G401 (cell line): ENCODE measurements around the gene FAM83C. TPM values are rescaled to one million over a fixed set of nuclear protein-coding genes. Genes with fewer than 3 reads are reported as not detected.

Experiments used
- DNase-seq: peaks from one replicate; pipeline ENCODE4 v3.0.0-alpha.2; 2015; ENCODE audit warnings: low spot score
- in situ Hi-C: cut with HindIII; loops from 2 replicates; pipeline ENCODE4 v1.10.0; 2016; ENCODE audit warnings: low sequenced_read_pairs, mixed read lengths
- total RNA-seq: library from RNA; depleted of rRNA; stranded (reverse); fragments of >200 nt; shearing (Covaris generic); gene quantifications from 2 replicates; pipeline ENCODE4 v1.2.3, GENCODE V29; 2014

FAM83C gene
- total RNA-seq, 1 experiment from 2014 or later, result not detected

DNA sequence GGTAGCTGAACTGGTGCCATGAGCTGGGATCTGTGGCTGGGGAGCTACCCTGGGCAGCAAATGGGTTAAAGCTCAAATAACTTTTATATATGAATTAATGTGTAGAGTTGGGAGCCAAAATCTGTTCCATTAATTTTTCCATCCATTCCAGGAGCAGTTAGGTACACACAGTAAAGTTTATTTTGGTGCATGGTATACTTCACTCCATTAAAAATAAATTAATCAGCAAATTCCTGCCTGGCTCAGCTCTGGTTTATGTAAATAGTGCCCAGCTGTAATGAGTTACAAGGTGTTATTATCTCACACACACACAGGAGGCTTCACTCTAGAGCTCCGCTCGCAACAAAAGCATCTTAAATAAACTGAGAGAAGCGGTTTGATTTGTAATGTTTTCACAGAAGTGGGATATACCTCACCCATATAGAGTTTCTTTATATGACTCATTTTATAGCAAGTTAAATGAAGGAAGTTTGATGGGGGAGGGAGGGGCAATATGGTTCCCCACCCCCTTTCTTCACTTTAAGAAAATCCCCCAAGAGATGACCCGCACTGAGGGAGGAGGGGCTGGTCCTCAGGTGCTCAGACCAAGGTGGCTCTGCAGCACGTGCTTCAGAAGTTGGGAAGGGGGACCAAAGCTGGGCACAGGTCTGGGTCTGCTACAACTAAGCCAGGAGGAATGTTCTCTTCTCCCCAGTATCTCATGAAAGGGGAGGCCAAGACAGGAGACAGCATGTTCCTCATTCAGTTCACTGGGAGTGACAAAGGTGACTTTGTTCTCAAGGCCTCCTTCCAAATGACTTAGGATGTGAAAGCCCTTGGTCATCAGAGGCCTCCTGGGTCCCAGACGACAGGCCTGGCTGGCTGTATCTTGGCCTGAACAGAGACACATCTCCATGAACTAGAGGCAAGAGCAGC lies 10.5 kb upstream of the FAM83C start:
- in situ Hi-C loops, result no loop called here
- no peak for DNase-seq

DNA sequence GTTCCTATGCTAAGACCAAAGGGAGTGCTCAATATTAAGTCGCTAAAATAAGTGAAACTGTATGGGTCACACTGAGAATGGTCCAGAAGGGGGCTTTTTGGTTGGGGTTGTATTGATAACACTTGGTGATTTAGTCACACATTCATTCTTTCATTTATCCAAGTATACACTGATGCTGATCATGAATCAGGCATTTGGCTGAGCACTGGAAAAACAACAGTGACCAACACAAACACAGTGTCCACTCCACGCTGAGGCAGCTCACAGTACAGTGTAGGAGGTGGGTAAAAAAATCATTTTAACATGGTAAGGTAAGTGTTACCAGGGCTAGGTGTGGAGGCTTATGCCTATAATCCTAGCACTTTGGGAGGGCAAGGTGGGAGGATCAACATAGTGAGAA lies 9.2 kb upstream of the FAM83C start:
- in situ Hi-C loops, result no loop called here
- no peak for DNase-seq

DNA sequence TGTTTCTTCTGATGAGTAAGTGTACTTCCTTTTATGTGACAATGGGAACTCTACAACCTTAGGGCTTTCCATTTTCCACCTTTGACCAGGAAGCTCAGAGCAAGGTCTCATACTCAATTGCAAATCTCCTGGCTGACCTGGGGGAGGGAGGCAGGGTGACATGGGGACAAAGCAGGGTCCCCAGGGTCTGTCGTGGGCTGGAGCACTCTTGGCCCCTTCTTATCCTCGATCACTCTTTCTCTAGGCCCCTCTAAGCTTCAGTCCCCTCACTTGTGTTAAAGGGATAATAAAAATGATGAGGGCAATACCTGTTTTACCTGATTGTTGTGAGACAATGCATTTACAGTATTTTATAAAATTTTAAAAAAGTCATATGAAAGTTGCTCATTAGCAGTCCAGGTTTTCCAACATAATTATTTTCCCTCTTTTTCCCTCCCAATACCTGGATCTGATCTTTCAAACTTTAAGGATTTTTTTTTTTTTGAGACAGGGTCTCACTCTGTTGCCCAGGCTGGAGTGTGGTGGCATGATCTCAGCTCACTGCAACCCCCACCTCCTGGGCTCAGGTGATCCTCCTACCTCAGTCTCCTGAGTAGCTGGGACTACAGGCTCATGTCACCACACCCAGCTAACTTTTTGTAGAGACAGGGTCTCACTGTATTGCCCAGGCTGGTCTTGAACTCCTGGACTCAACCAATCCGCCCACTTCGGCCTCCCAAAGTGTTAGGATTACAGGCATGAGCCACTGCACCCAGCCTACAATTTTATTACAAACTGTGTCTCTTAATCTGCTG lies 8.4 kb upstream of the FAM83C start:
- in situ Hi-C loops, result no loop called here
- DNase-seq, result no peak

DNA sequence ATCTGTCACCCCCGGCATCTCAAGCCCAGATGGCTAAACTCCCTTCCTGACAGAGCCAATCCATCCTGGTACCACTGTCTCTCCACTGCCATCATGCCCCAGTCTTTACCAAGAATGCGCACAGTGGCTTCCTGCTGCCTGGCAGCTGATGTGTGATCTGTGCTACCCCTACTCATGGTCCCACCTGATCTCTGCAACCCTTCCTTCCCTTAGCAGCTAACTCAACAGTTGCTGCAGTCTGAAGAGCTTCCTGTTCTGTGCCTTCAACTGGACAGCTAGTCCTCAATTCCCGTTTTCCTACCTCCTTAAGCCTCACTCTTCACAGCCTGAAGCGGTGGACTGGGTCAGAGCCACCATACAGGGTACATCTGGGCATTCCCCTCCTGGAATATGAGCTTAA lies 7.6 kb upstream of the FAM83C start:
- in situ Hi-C loops, result no loop called here
- DNase-seq, result no peak

DNA sequence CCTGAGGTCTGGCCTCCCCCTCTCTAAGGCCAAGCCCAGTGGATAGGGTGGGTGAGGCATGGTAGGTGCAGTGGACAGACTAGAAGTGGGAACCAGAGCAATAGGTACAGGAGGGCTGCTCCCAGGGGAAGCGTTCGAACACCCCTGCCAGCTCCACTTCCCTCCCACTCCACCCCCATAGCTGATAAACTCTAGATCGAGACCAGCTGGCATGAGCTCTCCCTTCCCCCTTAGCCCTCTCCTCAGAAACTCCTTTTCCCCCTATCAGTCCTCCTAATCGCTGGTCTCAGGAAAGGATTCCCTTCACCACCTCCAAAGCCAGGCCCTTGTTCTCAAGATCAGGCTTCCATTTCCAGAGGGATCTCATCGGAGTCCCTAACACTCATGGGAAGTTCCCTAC lies 6.0 kb upstream of the FAM83C start:
- in situ Hi-C loops, result no loop called here
- no peak for DNase-seq

DNA sequence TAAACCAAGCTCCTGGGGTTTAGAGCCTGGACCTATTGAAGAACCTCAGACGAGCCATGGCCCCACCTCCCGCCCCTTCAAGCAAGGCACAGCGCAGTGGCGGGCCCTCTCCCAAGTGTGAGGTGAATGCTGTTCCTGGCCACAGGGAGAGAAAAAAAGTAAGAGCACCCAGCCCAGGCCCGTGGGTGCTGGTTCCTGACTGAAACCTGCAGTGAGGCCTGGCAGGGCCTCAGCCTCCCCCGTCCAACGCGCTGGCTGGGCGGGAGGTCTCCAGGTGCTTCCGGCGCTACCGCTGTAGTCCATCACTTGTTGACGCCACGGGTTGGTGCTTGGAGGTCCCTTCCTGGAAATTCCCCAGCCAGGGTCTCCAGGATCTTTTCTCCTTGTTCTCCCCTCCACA lies 5.5 kb upstream of the FAM83C start:
- in situ Hi-C loops, result no loop called here
- DNase-seq, result no peak

DNA sequence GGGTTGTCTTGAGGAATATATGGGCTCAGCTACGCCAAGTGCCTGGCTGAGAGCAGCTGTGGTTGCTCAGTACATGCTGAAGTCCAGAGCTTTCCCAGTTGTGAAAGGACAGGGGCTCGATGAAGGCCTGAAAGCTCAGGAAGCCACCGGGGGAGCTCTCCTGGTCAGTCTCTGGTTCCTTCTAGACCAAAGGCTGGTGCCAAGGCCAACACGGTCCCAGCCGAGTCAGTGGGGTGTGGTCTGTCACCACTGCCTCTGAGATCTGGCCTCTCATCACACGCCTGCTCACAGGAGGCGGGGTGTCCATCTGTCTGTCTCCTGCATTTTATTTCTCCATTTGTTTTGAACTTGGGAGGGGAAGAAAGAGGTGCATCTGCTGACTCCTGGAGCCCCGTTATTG lies 4.9 kb upstream of the FAM83C start:
- in situ Hi-C loops, result no loop called here
- DNase-seq, result no peak

DNA sequence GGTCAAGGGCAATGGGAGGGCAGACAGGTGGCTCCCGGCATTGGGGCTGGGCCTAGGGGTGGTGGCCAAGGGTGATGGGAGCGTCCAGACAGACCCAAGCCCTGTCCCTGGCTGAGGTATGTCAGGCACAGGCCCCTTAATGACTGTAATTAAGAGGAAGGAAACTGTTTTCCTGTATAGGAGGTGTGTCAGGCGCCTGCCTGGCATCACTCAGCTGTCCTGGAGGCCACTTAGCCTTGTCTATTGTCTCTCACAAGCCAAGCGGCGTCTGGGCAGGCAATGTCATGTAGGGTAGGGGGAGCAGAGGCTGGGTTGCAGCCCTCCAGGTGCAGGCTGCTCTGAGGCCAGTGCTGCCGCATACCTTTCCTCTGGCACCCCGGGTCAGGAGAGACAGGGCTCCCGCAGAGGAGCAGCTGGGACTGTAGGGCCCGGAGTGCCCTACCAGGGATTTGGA lies 3.9 kb upstream of the FAM83C start:
- in situ Hi-C loops, result no loop called here
- DNase-seq, result no peak

DNA sequence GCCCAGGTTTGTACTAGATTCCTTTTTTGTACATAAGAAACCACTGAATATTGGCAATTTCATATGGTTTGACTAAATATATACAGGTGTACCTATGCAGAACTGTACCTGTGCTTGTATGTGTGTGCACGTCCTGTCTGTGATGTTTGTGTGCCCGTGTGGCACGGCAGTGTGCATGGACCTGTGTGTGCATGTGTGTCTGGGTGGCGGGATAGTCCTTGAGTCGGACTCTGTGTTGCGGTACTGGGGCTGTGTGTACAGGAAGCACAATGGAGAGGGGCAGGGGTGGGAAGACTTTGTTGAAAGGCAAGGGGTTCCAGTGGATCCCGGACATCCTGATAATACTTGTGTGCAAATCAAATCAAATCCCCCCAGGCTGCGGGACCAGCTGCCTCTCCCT lies 3.4 kb upstream of the FAM83C start:
- DNase-seq, result no peak
- in situ Hi-C loops, result no loop called here

DNA sequence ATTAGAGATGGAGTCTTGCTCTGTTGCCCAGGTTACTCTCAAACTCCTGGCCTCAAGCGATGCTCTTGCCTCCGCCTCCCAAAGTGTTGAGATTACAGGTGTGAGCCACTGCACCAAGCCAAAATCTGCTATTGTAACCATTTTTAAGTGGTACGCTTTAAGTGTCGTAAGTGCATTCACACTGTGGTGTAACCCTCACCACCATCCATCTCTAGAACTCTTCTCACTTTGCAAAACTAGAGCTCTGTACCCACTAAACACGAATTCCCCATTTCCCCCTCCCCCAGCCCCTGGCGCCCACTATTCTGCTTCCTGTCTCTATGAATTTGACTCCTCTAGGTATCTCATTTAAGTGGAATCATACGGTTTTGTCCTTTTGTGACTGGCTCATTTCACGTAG lies 2.8 kb upstream of the FAM83C start:
- no peak for DNase-seq
- in situ Hi-C loops, result no loop called here

DNA sequence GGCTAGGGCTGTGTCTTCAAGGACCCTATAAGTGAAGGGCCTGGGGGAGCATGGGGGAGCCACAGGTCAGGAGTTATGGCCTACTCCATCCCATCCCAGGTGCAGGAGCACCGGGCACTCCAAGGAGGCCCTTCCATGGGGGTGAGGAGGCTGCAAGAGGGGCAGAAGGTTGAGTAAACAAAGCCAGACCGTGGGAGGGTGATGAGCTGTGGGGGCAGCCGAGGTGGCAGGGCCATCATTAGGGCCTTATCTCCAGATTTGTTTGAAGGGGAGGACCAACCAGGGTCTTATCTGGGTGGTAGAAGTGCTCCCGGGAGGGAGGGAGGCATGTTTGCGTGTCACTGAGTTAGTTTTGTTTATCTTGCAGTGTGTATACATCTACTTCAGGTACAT lies 2.1 kb upstream of the FAM83C start:
- DNase-seq, result no peak
- in situ Hi-C loops, result no loop called here

DNA sequence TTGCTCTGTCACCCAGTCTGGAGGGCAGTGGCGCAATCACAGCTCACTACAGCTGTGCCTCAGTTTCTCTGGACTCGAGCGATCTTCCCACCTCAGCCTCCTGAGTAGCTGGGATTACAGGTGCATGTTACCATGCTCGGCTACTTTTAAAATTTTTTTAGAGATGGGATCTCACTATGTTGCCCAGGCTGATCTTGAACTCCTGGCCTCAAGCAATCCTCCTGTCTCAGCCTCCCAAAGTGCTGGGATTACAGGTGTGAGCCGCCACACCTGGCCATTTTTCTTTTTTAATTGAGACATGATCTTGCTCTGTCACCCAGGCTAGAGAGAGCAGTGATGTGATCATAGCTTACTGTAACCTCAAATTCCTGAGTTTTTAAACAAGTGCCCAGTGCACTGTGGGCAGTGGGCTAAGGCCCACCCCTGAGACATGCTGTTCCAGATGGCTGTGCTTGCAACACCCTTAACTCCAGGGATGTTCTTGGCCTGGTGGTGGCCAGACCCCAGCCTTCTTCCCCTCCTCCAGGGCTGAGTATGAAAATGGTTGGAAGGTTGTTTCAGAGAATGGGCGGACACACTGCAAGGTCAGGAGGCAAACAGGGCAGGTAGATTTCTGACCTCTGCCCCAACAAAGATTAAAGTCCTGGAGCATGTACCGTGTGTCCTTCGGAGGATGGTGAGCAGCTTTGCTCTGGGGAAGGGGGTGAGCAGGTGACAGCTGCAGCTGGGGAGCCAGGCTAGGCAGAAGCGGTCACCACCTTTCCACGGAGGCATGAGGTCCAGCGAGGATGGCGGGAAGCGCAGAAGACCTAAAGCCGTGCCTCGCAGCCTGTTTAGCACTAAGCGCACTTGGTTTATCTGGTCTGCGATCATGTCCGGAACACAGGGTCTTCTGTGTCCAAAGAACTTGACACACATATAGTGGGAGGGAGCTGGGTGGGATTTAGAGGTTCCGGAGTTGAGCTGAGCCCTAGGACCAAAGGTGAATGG lies 1.4 kb upstream of the FAM83C start:
- in situ Hi-C loops, result no loop called here

DNA sequence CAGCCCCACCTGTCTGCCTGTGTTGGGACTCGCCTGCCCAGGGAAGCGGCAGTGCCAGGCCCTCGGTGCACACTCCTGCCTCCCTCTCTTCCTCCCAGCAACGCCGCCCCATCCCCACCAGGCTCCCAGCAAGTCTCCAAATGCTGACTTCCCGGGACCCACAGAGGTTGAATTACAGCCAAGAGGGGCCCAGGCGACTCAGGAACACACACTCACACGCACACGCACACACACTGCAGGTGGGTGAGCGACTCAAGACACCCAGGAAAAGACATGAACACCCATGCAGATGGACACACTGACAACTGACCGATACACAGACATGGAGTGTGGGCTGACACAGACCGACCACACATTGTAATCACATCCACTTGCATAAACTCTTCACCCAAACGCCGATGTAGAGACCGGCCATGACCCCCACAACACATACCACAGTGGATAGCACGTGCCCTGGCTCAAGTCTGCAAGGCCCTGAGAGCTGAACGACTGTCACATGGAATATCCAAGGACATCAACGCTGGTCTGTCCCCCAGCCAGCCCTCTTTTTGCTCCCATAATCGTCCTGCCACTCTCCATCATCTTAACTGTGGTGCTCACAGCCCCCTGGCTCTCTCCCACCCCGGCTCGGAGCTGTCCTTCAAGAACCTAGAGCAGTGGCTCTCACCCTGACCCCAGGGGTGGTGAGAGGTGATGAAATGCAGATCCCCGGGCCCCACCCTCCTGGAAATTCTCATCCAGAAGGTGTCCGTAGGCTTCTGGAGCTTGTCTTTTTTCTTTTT lies 470 bp upstream of the FAM83C start:
- no peak for DNase-seq
- in situ Hi-C loops, result no loop called here

More for the DNA sequence above, 1.4 kb upstream of the FAM83C start:
- DNase-seq, result no peak

DNA sequence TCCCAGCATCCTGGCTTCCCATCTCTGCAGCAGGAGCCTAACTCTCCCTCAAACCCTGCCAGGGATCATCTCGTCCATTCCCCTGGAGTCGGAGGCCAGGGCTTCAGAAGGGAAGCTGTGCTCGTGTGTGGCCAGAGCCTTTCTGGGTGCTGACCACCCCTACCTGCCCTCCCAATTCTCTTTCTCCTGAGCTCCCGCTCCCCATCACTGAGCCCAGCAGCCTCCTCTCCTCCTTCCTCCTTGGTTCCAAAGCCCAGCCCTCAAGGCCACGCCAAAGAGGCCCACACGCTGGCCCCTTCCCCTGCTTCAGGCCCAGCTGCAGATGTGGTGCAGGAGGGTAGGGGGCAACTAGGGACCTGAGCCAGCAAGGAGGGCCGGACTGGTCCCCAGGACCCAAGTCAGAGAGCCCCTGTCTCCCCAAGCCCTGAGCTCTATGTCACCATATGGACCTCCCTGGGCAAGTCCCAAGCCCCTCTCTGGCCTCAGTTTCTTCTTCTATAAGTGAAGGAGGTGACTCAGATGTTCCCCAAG lies 1.3 kb downstream of the FAM83C start:
- in situ Hi-C loops, result no loop called here
- no peak for DNase-seq

DNA sequence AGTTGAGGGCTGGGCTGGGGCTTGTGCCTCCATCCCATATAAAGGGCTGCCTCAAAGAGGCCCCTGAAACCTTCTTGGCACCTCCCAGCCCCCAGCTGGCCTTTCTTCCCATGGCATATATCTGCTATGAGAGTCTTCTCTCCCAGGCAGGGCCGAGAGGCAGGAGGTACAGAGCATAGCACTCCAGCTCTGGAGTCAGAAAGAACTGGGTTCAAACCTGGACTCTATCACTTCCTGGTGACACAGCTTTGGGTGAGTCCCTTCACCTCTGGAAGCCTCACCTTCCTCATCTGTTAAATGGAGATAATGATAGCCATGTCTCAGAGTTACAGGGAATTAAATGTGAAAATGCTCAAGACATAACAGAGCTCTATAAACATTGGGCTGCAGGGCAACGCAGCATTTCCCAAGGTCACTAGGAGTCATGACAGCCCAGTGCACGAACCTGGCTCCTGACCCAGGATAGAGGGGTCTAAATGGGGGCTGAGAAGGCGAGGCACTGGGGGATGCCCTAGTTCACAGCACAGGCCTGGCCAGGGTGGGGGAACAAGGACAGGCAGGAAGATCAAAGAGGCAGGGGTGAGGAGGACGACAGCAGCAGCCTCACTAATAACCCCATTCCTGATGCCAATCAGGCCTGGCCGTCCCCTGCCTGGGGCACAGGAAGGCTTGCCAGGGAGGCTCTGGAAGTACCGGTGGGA lies 1.9 kb downstream of the FAM83C start:
- no peak for DNase-seq

DNA sequence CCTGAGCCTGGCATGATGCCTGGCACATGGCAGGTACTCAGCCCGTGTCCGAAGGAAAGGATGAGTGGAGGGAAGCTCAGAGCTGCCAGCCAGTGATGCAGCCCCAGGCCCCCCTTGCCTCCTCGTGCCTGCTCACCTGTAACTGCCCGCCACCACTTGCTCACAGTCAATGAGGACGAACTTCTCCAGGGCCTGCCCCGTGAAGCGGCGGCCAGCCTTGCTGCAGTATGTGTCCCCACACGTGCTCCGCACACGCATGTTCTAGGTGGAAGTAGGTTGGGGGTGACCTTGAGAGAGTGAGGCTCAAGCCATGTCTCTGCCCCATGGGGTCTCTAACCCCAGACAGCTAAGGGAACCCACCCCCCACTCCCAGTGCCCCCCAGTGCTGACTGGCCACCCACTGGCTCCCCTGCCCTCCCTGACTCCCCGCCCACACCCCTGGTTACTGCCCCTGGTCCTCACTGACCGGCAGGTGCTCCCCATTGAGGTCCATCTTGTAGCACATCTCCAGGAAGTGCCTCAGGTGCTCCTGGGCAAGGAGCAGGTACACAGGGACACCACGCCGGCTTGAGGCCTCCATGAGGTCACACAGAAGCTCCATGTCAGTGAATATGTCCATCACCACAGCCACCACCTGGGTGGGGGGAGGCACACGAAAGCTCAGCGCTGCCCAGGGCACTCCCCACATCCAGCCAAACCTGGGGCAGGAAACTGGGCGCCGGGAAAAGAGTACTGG lies 3.7 kb downstream of the FAM83C start:
- DNase-seq, result no peak
- in situ Hi-C loops, result no loop called here

More for the DNA sequence above, 1.9 kb downstream of the FAM83C start:
- in situ Hi-C loops, result no loop called here
